Epithelial cell of esophagus (primary cell): ENCODE measurements around the gene IL17RE.

Source experiments
- DNase-seq: peaks from one replicate; pipeline ENCODE4 v3.0.0; 2010; ENCODE audit warnings: low read depth
- H3K4me3 ChIP-seq: 2 replicates; pipeline ENCODE4 v1.5.1; 2011; ENCODE audit warnings: mild to moderate bottlenecking, low read length, control low read depth
- CTCF ChIP-seq: IDR thresholded peaks from 2 replicates; pipeline ENCODE4 v1.5.1; 2011; ENCODE audit warnings: low read depth, mild to moderate bottlenecking, low read length, control low read depth, inconsistent platforms; ENCODE audit not compliant: insufficient read depth; ENCODE audit errors: missing control alignments

Gene IL17RE

GRCh38 chr3:9940746-9941145 lies 38.1 kb downstream of the IL17RE start:
- no peak for DNase-seq
- TF ChIP-seq CTCF, result no peak
- H3K4me3 ChIP-seq, result no peak overlapping the region

- no peak for DNase-seq
- TF ChIP-seq CTCF, result no peak
- H3K4me3 ChIP-seq, result no peak overlapping the region
These were observed 39.5 kb downstream of the IL17RE start for GRCh38 chr3:9942164-9942563.

GRCh38 chr3:9942934-9943690 lies 40.5 kb downstream of the IL17RE start:
- no peak for DNase-seq
- no peak for TF ChIP-seq CTCF
- H3K4me3 ChIP-seq, result no peak overlapping the region

GRCh38 chr3:9944271-9944670 lies 41.6 kb downstream of the IL17RE start:
- H3K4me3 ChIP-seq, result no peak overlapping the region
- TF ChIP-seq CTCF, result no peak
- no peak for DNase-seq

GRCh38 chr3:9945358-9945757 lies 42.7 kb downstream of the IL17RE start:
- no peak for TF ChIP-seq CTCF
- peak overlapping the region; percentile 75 for H3K4me3 ChIP-seq
- DNase-seq, result no peak

- H3K4me3 ChIP-seq, result peak overlapping the region; percentile 75
- TF ChIP-seq CTCF, result peak; percentile 30
- peak; percentile 95 for DNase-seq
These were observed 43.7 kb downstream of the IL17RE start for GRCh38 chr3:9946112-9947024.
